ENCODE measurements around the gene DNAJB6.

DNAJB6 gene

DNA sequence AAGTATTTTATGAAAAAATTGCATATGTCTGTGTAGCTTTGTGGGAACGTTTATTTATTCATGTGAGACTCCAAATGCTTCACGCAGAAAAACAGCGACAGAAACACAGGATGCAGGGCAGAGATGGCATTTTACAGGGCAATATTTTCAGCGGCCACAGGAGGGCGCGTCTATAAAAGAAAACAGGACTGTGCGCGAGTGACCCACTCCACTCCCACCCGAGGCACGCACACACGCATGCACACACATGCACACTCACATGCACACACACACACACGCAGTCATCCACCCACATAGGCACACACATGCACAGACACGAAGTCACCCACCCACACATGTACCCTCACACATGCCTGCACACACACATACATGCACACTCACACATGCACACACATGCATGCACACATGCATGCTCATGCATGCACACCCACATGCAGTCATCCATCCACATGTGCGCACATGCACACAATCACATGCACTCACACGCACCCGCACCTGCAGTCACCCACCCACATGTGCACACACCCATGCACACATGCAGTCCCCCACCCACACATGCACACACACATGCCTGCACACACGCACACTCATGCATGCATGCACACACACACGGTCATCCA is 96.3 kb downstream of the DNAJB6 start:
- DNase-seq (ENCODE audit: low spot score): peak; percentile 73
- in situ Hi-C loops (cut with MboI; ENCODE audit: low pct_unique_long_range_greater_than_20kb, low sequenced_read_pairs, unreplicated experiment): no loop called here
- peak; percentile 73 for TF ChIP-seq CTCF (IDR thresholded peaks at IDR 0.05; ENCODE audit: extremely low read depth, insufficient read depth, missing control alignments)

DNA sequence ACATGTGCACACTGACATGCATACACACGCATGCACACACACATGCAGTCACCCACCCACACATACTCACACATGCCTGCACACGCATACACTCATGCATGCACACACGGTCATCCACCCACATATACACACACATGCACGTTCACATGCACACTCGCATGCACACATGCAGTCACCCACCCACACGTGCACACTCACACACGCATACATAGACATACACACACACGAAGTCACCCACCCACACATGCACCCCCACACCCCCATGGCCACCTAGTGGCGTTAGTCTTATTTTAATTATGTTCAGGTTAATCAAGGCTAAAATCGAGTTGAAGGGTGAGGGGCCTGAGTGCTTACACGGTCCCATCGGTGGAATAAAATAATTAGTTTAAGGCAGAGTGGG is 96.8 kb downstream of the DNAJB6 start:
- in situ Hi-C loops (cut with MboI; ENCODE audit: low pct_unique_long_range_greater_than_20kb, low sequenced_read_pairs, unreplicated experiment): no loop called here
- no peak for TF ChIP-seq CTCF (IDR thresholded peaks at IDR 0.05; ENCODE audit: extremely low read depth, insufficient read depth, missing control alignments)
- no peak for DNase-seq (ENCODE audit: low spot score)

GRCh38 chr7:157434231-157434630 is 97.4 kb downstream of the DNAJB6 start:
- no peak for DNase-seq (ENCODE audit: low spot score)
- TF ChIP-seq CTCF (IDR thresholded peaks at IDR 0.05; ENCODE audit: extremely low read depth, insufficient read depth, missing control alignments): no peak
- in situ Hi-C loops (cut with MboI; ENCODE audit: low pct_unique_long_range_greater_than_20kb, low sequenced_read_pairs, unreplicated experiment): no loop called here

DNA sequence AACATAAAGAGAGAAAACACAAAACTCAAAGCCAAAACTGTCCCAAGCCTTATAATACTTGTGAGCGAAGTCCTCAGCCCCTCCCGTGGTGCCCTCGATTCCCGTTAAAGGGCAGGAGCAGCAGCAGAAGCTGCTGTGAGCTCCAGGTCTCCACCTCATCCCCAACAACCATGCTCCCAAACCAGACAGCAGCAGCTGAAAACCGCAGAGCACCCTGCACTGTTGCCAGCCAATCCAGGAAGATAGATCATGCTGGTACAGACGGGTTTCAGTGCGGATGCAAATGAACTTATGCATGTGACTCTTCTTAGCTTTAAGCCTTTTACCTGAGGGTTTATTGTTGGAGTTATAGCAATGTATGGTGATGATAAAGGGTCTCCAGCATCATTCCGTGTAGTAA is 97.9 kb downstream of the DNAJB6 start:
- no peak for DNase-seq (ENCODE audit: low spot score)
- in situ Hi-C loops (cut with MboI; ENCODE audit: low pct_unique_long_range_greater_than_20kb, low sequenced_read_pairs, unreplicated experiment): no loop called here
- no peak for TF ChIP-seq CTCF (IDR thresholded peaks at IDR 0.05; ENCODE audit: extremely low read depth, insufficient read depth, missing control alignments)

DNA sequence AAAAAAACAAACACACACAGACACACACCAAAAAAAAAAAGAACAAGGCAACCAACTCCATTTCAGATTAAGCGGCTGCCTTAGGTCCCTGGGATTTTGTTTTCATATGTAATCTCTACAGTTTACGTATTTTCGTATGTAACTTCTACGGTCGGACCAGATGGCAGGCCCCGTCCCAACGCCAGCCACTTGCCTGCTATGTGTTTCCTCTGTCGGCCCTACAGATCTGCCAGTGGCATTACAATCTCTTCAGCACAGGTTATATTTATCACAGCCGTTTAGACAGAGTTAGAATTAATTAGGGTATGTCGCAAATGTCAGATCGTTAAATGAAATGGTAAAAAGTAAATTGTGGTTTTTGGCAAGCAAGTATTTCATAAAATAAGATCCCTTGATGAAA is 99.3 kb downstream of the DNAJB6 start:
- no peak for TF ChIP-seq CTCF (IDR thresholded peaks at IDR 0.05; ENCODE audit: extremely low read depth, insufficient read depth, missing control alignments)
- no peak for DNase-seq (ENCODE audit: low spot score)
- in situ Hi-C loops (cut with MboI; ENCODE audit: low pct_unique_long_range_greater_than_20kb, low sequenced_read_pairs, unreplicated experiment): no loop called here

DNA sequence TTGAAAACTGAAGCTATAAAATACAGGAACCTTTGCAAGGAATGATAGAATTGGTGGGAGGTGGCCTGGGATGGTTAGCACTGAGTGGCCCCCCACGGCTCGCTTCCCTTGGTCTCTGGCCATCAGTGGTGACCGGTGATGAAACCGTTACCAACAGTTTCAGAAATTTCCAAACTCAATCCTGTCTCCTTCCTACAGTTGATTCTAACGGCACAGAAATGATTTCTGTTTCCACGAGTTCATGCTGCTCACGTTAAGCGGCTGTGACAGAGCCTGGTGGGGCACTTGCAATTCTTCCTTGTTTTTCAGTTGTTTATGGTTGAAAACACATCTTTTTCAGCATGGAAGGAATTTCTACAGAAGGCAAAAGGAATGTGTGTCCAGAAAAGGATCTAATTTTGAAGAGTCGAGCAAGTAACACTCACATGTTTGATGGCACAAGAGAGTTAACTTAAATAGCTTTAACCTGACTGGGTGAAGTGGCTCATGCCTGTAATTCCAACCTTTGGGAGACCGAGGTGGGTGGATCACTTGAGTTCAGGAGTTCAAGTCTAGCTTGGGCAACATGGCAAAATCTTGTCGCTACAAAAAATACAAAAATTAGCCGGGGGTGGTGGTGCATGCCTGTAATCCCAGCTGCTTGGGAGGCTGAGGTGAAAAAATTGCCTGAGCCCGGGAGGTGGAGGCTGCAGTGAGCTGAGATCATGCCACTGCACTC is 100.1 kb downstream of the DNAJB6 start:
- in situ Hi-C loops (cut with MboI; ENCODE audit: low pct_unique_long_range_greater_than_20kb, low sequenced_read_pairs, unreplicated experiment): no loop called here
- no peak for TF ChIP-seq CTCF (IDR thresholded peaks at IDR 0.05; ENCODE audit: extremely low read depth, insufficient read depth, missing control alignments)
- no peak for DNase-seq (ENCODE audit: low spot score)
